ENCODE results near the gene ELOVL2.

DNA sequence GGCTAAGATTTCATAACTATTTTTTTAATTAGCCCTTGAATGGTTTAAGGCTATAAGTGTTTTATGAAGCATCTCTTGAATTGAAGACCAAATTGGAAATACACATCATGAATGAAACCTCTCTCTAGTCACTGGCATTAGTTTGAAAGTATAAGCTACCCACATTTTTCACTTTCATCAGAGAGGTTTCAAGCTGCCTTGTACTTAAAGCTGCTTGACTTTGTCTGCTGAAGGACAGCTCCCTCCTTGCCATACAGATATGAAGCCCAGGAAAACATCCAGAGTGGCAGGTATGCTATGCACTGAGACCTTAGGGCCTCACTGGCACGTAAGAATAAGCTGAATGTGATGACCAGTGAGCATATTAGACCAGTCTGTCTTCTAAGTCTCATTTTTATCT lies 62.7 kb downstream of the ELOVL2 start:
- TF ChIP-seq FOXM1 (IDR thresholded peaks at IDR 0.05; ENCODE audit: low read depth, low read length) = no peak
- no peak for TF ChIP-seq MTA3 (IDR thresholded peaks at IDR 0.05; ENCODE audit: borderline replicate concordance, low read length)

Measured in GM12878 (cell line).